ENCODE measurements around the gene GPR26. TPM values are rescaled to one million over a fixed set of nuclear protein-coding genes. Genes with fewer than 3 reads are reported as not detected.

Gene GPR26
- total RNA-seq, 4 donors from 2014 or later, result not detected

DNA sequence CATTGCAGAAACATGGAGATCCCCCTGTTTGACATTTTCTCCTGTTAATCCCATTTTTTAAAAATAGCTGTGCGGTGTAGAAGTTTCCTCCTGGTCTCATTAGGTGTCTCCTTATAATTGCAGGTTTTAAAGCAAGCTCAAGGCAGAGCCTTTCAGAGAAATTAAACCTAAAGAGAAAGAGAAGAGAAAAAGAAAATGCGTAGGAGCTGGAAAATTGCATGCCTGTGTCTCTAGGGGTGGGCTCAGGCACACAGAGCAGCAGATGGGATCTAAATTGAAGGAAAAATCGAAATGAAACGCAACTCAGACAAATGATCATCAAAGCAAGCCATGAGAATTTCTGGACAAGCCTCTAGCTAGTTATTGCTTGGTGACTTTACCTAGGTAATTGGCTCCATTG is 40.1 kb downstream of the GPR26 start:
- no peak for DNase-seq (ENCODE audit: extremely low spot score)
- no peak overlapping the region for H3K4me3 ChIP-seq
- intact Hi-C loops (cut with DNase I), result no loop called here
- TF ChIP-seq EP300 (IDR thresholded peaks at IDR 0.05), result no peak
- TF ChIP-seq POLR2A (IDR thresholded peaks at IDR 0.05; ENCODE audit: low read depth), result no peak
- TF ChIP-seq, protein P1, sequence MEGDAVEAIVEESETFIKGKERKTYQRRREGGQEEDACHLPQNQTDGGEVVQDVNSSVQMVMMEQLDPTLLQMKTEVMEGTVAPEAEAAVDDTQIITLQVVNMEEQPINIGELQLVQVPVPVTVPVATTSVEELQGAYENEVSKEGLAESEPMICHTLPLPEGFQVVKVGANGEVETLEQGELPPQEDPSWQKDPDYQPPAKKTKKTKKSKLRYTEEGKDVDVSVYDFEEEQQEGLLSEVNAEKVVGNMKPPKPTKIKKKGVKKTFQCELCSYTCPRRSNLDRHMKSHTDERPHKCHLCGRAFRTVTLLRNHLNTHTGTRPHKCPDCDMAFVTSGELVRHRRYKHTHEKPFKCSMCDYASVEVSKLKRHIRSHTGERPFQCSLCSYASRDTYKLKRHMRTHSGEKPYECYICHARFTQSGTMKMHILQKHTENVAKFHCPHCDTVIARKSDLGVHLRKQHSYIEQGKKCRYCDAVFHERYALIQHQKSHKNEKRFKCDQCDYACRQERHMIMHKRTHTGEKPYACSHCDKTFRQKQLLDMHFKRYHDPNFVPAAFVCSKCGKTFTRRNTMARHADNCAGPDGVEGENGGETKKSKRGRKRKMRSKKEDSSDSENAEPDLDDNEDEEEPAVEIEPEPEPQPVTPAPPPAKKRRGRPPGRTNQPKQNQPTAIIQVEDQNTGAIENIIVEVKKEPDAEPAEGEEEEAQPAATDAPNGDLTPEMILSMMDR (IDR thresholded peaks at IDR 0.05), result no peak
- TF ChIP-seq POLR2AphosphoS5 (IDR thresholded peaks at IDR 0.05), result no peak
- no peak overlapping the region for H3K27ac ChIP-seq (replicated peaks in 1 of 4)
- no peaks in the 10 kb centered on the region for H3K27me3 ChIP-seq
- peaks cover 0 to 5% (median 0%) of the 10 kb centered on the region in 4 donors for H3K36me3 ChIP-seq
- H3K4me1 ChIP-seq, result no peaks in the 10 kb centered on the region
- 82% methylated on average over 4 of the region's 4 CpGs for WGBS
- H3K9me3 ChIP-seq, result no peaks in the 10 kb centered on the region

DNA sequence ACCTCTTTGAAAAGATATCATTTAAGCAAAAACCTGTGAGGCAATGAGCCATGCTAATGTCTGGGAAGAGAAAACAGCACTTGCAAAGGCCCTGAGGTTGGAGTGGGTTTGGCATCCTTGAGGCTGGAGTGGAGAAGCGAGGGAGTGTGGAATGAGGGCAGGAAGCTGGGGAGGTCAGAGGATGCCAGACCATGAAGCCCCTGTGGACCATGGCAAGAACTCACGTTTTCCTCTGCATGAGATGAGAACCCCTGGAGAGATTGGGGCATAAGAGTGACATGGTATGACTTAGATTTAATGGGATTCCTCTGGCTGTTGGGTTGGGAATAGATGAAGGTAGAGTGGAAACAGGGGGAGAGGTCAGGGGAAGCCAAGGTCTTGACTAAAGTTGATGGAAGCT is 49.4 kb downstream of the GPR26 start:
- peaks cover 0 to 5% (median 0%) of the 10 kb centered on the region in 4 donors for H3K36me3 ChIP-seq
- H3K4me3 ChIP-seq, result no peak overlapping the region
- TF ChIP-seq EP300 (IDR thresholded peaks at IDR 0.05), result no peak
- no peaks in the 10 kb centered on the region for H3K27me3 ChIP-seq
- H3K27ac ChIP-seq (replicated peaks in 1 of 4), result no peak overlapping the region
- intact Hi-C loops (cut with DNase I), result no loop called here
- DNase-seq (ENCODE audit: extremely low spot score), result no peak
- H3K4me1 ChIP-seq, result no peaks in the 10 kb centered on the region
- 78% methylated on average over 2 of the region's 2 CpGs for WGBS
- H3K9me3 ChIP-seq, result peaks cover 0 to 8% (median 4%) of the 10 kb centered on the region in 4 donors

DNA sequence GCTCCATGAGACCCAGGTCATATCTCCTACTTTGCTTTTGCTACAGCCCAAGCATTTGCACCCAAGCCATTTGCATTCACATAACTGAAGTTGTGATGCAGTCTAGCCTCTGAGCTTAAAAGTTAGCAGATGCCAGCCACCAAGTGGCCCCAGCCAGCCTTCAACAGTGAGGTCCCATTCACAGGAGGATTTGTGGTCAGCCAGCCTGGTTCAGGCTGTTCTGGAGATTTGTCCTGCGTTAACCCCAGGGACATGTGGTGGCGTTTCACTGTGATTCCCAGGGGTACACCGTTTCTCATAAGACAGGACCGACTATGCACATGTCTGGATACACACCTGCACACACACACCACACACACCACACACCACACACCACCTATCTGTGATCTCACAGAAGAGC is 51.2 kb downstream of the GPR26 start:
- H3K4me1 ChIP-seq, result no peaks in the 10 kb centered on the region
- no peak for DNase-seq (ENCODE audit: extremely low spot score)
- H3K27ac ChIP-seq (replicated peaks in 1 of 4), result no peak overlapping the region
- no peak for TF ChIP-seq POLR2AphosphoS5 (IDR thresholded peaks at IDR 0.05)
- no peak for TF ChIP-seq POLR2A (IDR thresholded peaks at IDR 0.05; ENCODE audit: low read depth)
- TF ChIP-seq EP300 (IDR thresholded peaks at IDR 0.05), result no peak
- intact Hi-C loops (cut with DNase I), result no loop called here
- no peak overlapping the region for H3K4me3 ChIP-seq
- WGBS, result 94% methylated on average over 4 of the region's 4 CpGs
- no peaks in the 10 kb centered on the region for H3K36me3 ChIP-seq
- peaks cover 0 to 8% (median 4%) of the 10 kb centered on the region in 4 donors for H3K9me3 ChIP-seq
- H3K27me3 ChIP-seq, result no peaks in the 10 kb centered on the region

DNA sequence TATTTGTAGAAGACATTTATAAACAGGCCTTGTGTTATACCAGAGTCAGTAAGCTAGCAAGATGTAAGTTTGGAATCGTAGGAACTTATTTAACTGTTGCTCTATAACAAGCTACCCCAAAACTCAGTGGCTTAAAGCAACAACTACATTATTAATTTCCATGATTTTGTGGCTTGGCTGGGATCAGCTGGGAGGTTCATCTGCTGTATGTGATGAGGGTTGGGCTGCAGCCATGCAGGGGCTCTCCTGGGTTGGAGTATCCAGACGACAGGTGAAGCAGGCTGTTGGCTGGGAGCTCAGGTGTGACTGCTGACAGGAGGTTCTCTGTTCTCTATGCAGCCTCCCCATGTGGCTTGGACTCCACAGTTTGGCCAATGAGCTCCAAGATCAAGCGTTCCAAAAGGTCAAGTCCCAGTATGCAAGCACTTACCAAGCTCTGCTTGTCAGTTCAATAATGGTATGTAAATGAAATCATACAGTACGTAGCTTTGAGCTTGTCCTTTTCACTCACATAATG is 52.4 kb downstream of the GPR26 start:
- WGBS, result 86% methylated on average over 4 of the region's 4 CpGs
- H3K27me3 ChIP-seq, result no peaks in the 10 kb centered on the region
- TF ChIP-seq, protein P1 (IDR thresholded peaks at IDR 0.05), result no peak
- TF ChIP-seq EP300 (IDR thresholded peaks at IDR 0.05) (no peak), POLR2AphosphoS5 (IDR thresholded peaks at IDR 0.05) (no peak), POLR2A (IDR thresholded peaks at IDR 0.05; ENCODE audit: low read depth) (no peak)
- no peaks in the 10 kb centered on the region for H3K4me1 ChIP-seq
- no peaks in the 10 kb centered on the region for H3K36me3 ChIP-seq
- intact Hi-C loops (cut with DNase I), result no loop called here
- no peak overlapping the region for H3K27ac ChIP-seq (replicated peaks in 1 of 4)
- H3K4me3 ChIP-seq, result no peak overlapping the region
- H3K9me3 ChIP-seq, result peaks cover 0 to 8% (median 4%) of the 10 kb centered on the region in 4 donors
- DNase-seq (ENCODE audit: extremely low spot score), result no peak

DNA sequence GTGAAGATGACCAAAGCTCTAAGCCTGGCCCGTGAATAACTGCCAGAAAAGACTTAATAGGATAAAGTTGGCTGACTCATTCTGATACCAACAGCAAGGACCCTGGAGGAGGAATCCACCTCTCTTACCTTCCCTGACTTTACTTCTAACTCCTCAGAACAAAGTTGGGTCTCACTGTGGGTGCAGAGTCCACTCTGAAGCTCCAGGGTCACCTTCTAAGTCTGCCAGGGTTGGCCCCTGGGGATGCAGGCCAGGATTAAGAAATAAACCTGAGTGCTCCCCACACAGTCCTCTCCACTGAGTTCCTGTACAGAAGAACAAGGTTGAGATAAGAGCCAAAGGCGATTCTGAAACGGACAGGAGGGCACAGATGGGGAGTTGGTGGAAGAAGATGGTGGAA is 54.4 kb downstream of the GPR26 start:
- DNase-seq (ENCODE audit: extremely low spot score), result no peak
- intact Hi-C loops (cut with DNase I), result no loop called here
- no peaks in the 10 kb centered on the region for H3K4me1 ChIP-seq
- H3K27ac ChIP-seq (replicated peaks in 1 of 4), result no peak overlapping the region
- no peaks in the 10 kb centered on the region for H3K27me3 ChIP-seq
- 83% methylated on average over 3 of the region's 3 CpGs for WGBS
- TF ChIP-seq, protein P1 (IDR thresholded peaks at IDR 0.05), result no peak
- TF ChIP-seq POLR2A (IDR thresholded peaks at IDR 0.05; ENCODE audit: low read depth) (no peak), EP300 (IDR thresholded peaks at IDR 0.05) (no peak), POLR2AphosphoS5 (IDR thresholded peaks at IDR 0.05) (no peak)
- peaks cover 0 to 8% (median 4%) of the 10 kb centered on the region in 4 donors for H3K9me3 ChIP-seq
- H3K36me3 ChIP-seq, result no peaks in the 10 kb centered on the region
- H3K4me3 ChIP-seq, result no peak overlapping the region
